Pancreas (tissue), 10 donors: ENCODE data around the gene DCAKD. TPM values are rescaled to one million over a fixed set of nuclear protein-coding genes. Genes with fewer than 3 reads are reported as not detected.

Source experiments
- ATAC-seq, 4 donors: fragments of 200-7000 bp; cut with Tn5 transposase; one replicate each; pipeline versions ENCODE4 v1.8.0 to v1.9.1; 2020; ENCODE audit warnings: mild to moderate bottlenecking in 4 of 4, moderate library complexity in 4 of 4
- DNase-seq, 6 donors: peaks; one replicate each; pipeline ENCODE4 v3.0.0-alpha.2; 2020
- FAIRE-seq: peaks from 2 replicates; lab custom pipeline; 2012; peaks lifted over from hg19 to GRCh38; lab: Jason Lieb, UNC
- H3K27ac ChIP-seq, 4 donors: fragments of 200-600 bp; sonication (generic); 1 replicate in 3 of 4; 2 replicates in 1 of 4; pipeline versions ENCODE4 v1.5.0 to v1.8.0; 2020
- H3K27me3 ChIP-seq, 4 donors: fragments of 200-600 bp; one replicate each; pipeline ENCODE4 v1.8.0; 2021
- H3K36me3 ChIP-seq, 3 donors: fragments of 200-600 bp; sonication (generic) in 1 of 3; one replicate each; pipeline versions ENCODE4 v1.5.0 to v1.8.0; 2020 to 2021
- H3K4me1 ChIP-seq, 3 donors: fragments of 200-600 bp; one replicate each; pipeline ENCODE4 v1.8.0; 2021
- H3K4me3 ChIP-seq, 4 donors: fragments of 200-600 bp; sonication (generic) in 2 of 4; one replicate each; pipeline versions ENCODE4 v1.5.0 to v1.8.0; 2020 to 2021
- H3K9me3 ChIP-seq, 4 donors: fragments of 200-600 bp; one replicate each; pipeline ENCODE4 v1.8.0; 2021
- CTCF ChIP-seq, 4 donors: fragments of 200-600 bp; sonication (generic) in 3 of 4; IDR thresholded peaks; one replicate each; pipeline versions ENCODE4 v1.5.0 to v1.8.0; 2021; ENCODE audit warnings: antibody characterized with exemption in 4 of 4
- WGBS, 2 donors: extraction: QIAGEN DNeasy Blood & Tissue Kit; methylation state at CpG; one replicate each; pipeline ENCODE4 v1.1.7; 2013; 5-methylcytosine and 5-hydroxymethylcytosine counted together
- intact Hi-C, 3 donors: fragments of 100-400 bp; cut with DNase I; formaldehyde crosslinking; loops; one replicate each; pipeline versions ENCODE4 v1.11.1 to v1.14.2; 2022
- polyA plus RNA-seq, 2 donors: library from polyadenylated mRNA; stranded (reverse); fragments of 200-250 nt; gene quantifications; one replicate each; pipeline ENCODE4 v1.2.3, GENCODE V29; 2013
- total RNA-seq, 6 donors: library from RNA; stranded (reverse); fragmentation: NEBNext Ultra II Directional in 4 of 6; extraction: Animal tissue kit (Norgen Biotek cat#: 25700) in 4 of 6; gene quantifications; one replicate each; pipeline versions ENCODE4 v1.2.1 to v1.2.4, GENCODE V29; 2021 to 2023
- donor health status: healthy with polysubstance abuse.
- donor health status: DM: no; HTN: no; CAD: no; lungs with moderate emphysema.
- donor health status: DM: no; HTN: no; CAD: no.
- donor health status: control.
- donor health status: control.
- donor health status: Bipolar disorder and iron deficiency.
- donor health status: DM: yes; HTN: yes; CAD: no.
- donor health status: DM: no; HTN: no; CAD: no.
- donor health status: DM: no; HTN: no; CAD: no.
- donor health status: DM: yes; HTN: yes; CAD: no.

Gene DCAKD
- total and polyA plus RNA-seq, 8 donors = 9.3 to 19.2 (median 12.1) TPM

GRCh38 chr17:45008216-45008615 lies 43.2 kb downstream of the DCAKD start:
- DNase-seq = no peak
- no peaks in the 10 kb centered on the region for H3K36me3 ChIP-seq
- no peak for ATAC-seq
- no peaks in the 10 kb centered on the region for H3K9me3 ChIP-seq
- H3K4me1 ChIP-seq = no peaks in the 10 kb centered on the region
- intact Hi-C loops = no loop called here
- WGBS, 2 donors = 70 to 80% methylated on average over 10 of the region's 10 CpGs
- no peak for FAIRE-seq
- H3K27ac ChIP-seq = no peak overlapping the region
- TF ChIP-seq CTCF (IDR thresholded peaks at IDR 0.05) = no peak
- no peak overlapping the region for H3K4me3 ChIP-seq
- H3K27me3 ChIP-seq = no peaks in the 10 kb centered on the region

DNA sequence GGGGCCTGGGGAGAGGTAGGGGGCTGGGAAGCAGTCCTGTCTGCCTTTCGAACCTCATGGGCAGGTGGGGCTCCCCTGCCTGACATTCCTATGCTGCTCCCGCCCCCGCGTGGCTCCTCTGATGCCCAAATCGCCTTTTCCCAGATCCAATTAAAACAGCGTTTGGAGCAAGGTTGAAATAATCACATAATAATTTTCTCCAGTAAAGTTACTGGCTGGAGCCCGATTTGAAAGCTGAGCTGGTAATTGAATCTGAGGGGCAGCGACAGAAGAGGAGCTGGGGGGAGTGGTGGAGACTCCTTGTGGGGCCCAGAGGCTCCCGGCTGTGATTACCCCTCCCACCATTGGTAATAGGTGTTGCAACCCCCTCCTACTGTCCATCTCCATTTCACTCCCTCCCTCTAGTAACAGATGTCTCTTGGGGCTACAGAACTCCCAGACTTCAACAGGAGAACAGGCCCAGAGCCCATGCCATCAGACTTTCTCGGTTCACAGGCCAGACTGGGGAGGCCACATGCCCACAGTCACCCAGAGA lies 44.4 kb downstream of the DCAKD start:
- TF ChIP-seq CTCF (IDR thresholded peaks at IDR 0.05) = no peak
- no peaks in the 10 kb centered on the region for H3K9me3 ChIP-seq
- FAIRE-seq (no peak), DNase-seq (no peak), ATAC-seq (no peak)
- H3K36me3 ChIP-seq = no peaks in the 10 kb centered on the region
- H3K27me3 ChIP-seq = no peaks in the 10 kb centered on the region
- 50 to 60% methylated on average over 10 of the region's 10 CpGs for WGBS, 2 donors
- no peaks in the 10 kb centered on the region for H3K4me1 ChIP-seq
- no peak overlapping the region for H3K4me3 ChIP-seq
- no peak overlapping the region for H3K27ac ChIP-seq
- intact Hi-C loops = no loop called here

GRCh38 chr17:45005700-45006099 lies 45.7 kb downstream of the DCAKD start:
- 74 to 83% methylated on average over 2 of the region's 2 CpGs for WGBS, 2 donors
- no peaks in the 10 kb centered on the region for H3K4me1 ChIP-seq
- H3K36me3 ChIP-seq = no peaks in the 10 kb centered on the region
- TF ChIP-seq CTCF (IDR thresholded peaks at IDR 0.05) = no peak
- FAIRE-seq = no peak
- intact Hi-C loops = no loop called here
- H3K27me3 ChIP-seq = no peaks in the 10 kb centered on the region
- ATAC-seq = no peak
- no peak for DNase-seq
- H3K4me3 ChIP-seq = no peak overlapping the region
- H3K9me3 ChIP-seq = no peaks in the 10 kb centered on the region
- no peak overlapping the region for H3K27ac ChIP-seq

DNA sequence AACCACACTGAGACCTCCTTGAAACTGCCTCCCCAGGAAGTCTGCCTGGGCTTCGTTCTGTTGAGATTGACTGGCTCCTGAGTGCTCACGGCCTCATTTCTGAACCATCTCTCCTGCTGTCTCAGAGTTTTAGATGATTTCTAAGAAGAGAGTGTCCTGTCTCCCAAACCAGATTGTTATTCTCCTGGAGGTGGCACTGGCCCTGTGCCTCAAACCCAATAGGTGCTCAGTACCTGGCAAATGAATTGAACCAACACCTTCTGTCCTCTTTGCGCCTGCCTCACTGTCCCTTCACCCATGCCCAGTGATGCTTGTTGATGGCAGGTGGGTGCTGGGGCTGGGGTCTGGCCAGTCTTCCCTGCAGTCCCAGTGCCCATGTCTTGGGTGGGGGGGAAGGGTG lies 47.0 kb downstream of the DCAKD start:
- intact Hi-C loops = no loop called here
- Histone ChIP-seq H3K9me3 (no peaks in the 10 kb centered on the region), H3K27ac (no peak overlapping the region), H3K27me3 (no peaks in the 10 kb centered on the region), H3K4me3 (no peak overlapping the region), H3K36me3 (no peaks in the 10 kb centered on the region), H3K4me1 (no peaks in the 10 kb centered on the region)
- FAIRE-seq (no peak), DNase-seq (no peak), ATAC-seq (no peak)
- no peak for TF ChIP-seq CTCF (IDR thresholded peaks at IDR 0.05)
- 89 to 95% methylated on average over 3 of the region's 3 CpGs for WGBS, 2 donors

- ATAC-seq (no peak), FAIRE-seq (no peak), DNase-seq (no peak)
- Histone ChIP-seq H3K27me3 (no peaks in the 10 kb centered on the region), H3K36me3 (no peaks in the 10 kb centered on the region), H3K9me3 (no peaks in the 10 kb centered on the region), H3K4me3 (no peak overlapping the region), H3K4me1 (no peaks in the 10 kb centered on the region), H3K27ac (no peak overlapping the region)
- WGBS, 2 donors = 68 to 78% methylated on average over 8 of the region's 8 CpGs
- intact Hi-C loops = no loop called here
- TF ChIP-seq CTCF (IDR thresholded peaks at IDR 0.05) = no peak
These were observed 47.6 kb downstream of the DCAKD start for GRCh38 chr17:45003877-45004276.
